Muscle of arm (tissue), 12 donors: Measurements from ENCODE around the gene DUSP16. TPM values are rescaled to one million over a fixed set of nuclear protein-coding genes. Genes with fewer than 3 reads are reported as not detected.
A peak's percentile ranks its signal among the peaks of the same experiment; 100 is the strongest.

Source experiments
- DNase-seq: peaks from one replicate; pipeline ENCODE4 v3.0.0-alpha.2; 2013
- polyA plus RNA-seq, 12 donors: library from polyadenylated mRNA; unstranded; fragments of 120-200 nt; gene quantifications; one replicate each; pipeline ENCODE4 v1.2.1, GENCODE V29; 2013; ENCODE audit not compliant: insufficient read length in 12 of 12

The DUSP16 gene
- polyA plus RNA-seq, 12 donors = 29.0 to 45.6 (median 34.4) TPM; not detected in 1

GRCh38 chr12:12445165-12445881, 117.3 kb downstream of the DUSP16 start:
- DNase-seq = no peak

DNA sequence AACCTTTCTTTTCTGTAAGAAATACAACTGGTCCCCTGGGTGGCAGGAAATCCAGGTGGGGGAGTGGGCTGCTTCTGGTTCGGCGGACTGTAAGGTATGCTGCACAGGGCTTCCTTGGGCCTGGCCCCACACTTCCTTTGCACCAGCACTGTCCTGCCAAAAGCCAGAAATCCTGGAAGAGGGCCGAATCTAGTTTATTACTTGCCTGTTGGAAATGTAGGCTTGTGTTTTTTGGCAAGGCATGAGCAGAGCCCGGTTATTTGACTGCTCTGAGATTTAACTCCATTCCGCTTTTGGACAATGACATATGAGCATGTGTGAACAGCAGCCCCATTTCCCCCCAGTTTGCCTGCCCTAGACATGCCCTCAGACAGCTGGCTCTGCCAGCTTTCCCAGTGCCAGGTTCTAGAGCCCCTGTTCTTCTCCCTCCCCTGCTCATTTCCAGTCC, 119.2 kb downstream of the DUSP16 start:
- DNase-seq = peak; percentile 70

DNA sequence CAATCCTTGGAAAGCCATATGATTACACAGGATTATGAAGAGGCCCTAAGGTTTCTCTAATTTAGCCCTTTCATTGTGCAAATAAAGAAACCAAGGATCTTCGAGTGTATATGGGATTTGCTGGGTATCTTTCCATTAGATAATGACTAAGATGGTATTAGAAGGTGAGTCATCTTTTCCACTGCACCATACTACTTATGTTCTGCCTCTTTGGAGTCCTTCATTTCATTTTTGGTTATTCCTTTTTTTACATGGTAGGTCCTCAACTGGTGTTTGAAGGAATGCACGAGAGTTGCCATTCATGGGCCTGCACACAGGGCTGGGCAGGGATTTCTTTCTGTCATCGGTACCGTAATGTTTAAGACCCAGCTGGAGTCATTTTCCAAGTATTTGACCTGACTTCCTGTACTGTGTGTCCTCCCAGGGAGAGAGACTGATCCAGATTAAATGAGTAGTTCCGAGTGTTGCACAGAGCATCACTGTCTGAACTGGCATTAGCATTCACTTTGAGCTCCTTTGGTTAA, 120.1 kb downstream of the DUSP16 start:
- no peak for DNase-seq

GRCh38 chr12:12441843-12442461, 120.7 kb downstream of the DUSP16 start:
- no peak for DNase-seq

DNA sequence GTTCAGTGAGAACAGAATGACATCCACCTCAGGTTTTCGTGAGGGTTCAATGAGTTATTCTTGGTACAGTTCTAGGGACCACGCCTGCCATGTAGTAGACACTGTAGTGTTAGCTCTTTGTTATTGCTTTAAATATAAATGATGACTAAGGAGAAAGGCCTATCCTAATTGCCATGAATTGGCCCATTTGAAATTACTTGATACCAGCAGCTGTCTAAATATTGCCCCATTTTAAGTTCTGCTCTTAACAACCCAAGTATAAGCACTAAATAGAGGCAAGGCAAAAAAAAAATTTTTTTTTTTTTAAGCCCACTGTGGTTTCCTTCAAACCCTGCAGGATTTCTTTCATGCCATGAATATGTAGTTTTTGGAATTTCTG, 121.2 kb downstream of the DUSP16 start:
- no peak for DNase-seq

- DNase-seq = no peak
Observed at GRCh38 chr12:12440784-12441428, 121.8 kb downstream of the DUSP16 start.

DNA sequence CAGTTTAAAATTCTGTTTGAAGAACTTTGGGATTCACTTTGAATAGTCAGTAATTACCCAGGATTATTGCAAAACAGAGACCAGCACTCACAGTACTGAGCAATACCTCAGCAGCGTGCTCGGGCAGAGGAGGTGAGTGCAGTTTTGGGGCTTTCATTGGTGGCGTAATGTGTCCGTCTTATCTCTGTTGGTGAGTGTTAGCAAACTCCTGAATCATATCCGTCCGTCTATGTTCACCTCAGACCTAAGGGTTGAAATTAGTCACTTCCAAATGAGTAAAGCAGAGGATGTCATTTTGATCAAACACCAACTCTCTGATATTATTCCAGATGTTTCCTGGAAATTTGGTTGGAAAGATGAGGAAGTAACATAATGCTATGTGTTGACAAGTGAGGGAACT, 123.0 kb downstream of the DUSP16 start:
- no peak for DNase-seq

DNA sequence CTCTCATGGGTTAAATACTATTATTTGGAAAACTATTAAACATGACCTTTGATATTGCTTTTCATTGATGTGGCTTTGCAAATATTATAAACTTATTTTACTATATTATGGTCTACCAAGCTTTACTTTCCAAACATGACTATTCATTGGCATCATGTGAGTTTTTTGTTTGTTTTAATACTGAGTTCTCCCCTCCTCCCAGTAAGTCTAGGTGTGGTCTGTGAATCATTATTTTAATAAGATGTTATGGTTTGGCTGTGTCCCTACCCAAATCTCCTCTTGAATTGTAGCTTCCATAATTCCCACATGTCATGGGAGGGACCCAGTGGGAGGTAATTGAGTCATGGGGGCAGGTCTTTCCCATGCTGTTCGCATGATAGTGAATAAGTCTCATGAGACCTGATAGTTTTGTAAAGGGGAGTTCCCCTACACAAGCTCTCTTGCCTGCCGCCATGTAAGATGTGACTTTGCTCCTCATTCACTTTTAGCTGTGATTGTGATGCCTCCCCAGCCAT, 125.8 kb downstream of the DUSP16 start:
- no peak for DNase-seq

GRCh38 chr12:12433203-12433731, 129.4 kb downstream of the DUSP16 start:
- DNase-seq = no peak

DNA sequence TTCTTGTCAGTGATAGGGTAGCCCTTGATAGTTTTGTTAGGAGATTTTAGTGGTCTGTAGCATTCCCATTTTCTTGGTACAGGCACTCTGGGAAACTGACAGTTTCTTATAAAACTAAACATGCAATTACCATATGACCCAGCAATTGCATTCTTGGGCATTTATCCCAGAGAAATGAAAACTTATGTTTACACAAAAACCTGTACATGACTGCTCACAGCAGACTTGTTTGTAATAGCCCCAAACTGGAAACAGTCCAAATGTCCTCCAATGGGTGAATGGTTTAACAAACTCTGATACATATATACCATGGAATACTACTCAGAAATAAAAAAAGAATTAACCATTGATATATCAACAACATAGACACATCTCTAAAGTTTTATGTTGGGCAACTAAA, 130.3 kb downstream of the DUSP16 start:
- DNase-seq = no peak

GRCh38 chr12:12428961-12429657, 133.6 kb downstream of the DUSP16 start:
- no peak for DNase-seq

- DNase-seq = no peak
Observed at GRCh38 chr12:12428047-12428446, 134.6 kb downstream of the DUSP16 start.

DNA sequence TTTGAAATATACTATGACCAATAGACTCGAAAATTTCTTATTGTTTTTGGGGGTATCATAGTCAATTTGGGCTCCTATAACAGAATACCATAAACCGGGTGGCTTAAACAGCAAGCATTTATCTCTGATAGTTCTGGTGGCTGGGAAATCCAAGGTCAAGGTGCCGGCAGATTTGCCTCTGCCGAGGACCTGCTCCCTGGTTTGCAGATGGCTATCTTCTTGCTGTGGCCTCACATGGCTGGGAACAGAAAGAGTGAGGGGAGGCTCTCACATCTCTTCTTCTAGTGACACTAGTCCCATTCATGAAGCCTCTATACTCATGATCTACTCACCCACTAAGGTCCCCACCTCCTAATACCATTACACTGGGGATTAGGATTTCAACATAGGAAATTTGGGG, 135.1 kb downstream of the DUSP16 start:
- no peak for DNase-seq

GRCh38 chr12:12425616-12426015, 137.0 kb downstream of the DUSP16 start:
- DNase-seq = no peak

- DNase-seq = no peak
Observed at GRCh38 chr12:12425001-12425400, 137.7 kb downstream of the DUSP16 start.

Other genes with a start within 250 kb of the DUSP16 start
- 10 to 100 TPM in 11 of 12 donors, not detected in 1; 10.3 to 20.3 (median 12.4) TPM for gene MANSC1, start 212.6 kb downstream of the DUSP16 start, polyA plus RNA-seq
- 1 to 10 TPM in 11 of 12 donors, not detected in 1; 5.8 to 9.6 (median 7.4) TPM for gene BORCS5, start 205.8 kb downstream of the DUSP16 start, polyA plus RNA-seq
- gene CREBL2, start 49.0 kb upstream of the DUSP16 start, polyA plus RNA-seq = 10 to 100 TPM in 11 of 12 donors, not detected in 1; 10.0 to 18.2 (median 11.2) TPM
- gene GPR19, start 133.3 kb upstream of the DUSP16 start, polyA plus RNA-seq = 1 to 10 TPM in 2 of 12 donors, under 1 TPM in 8, not detected in 2; 0.32 to 1.5 (median 0.87) TPM
- gene CDKN1B, start 154.5 kb upstream of the DUSP16 start, polyA plus RNA-seq = 10 to 100 TPM in 11 of 12 donors, not detected in 1; 47.1 to 72.2 (median 53.6) TPM
- gene APOLD1, start 222.8 kb upstream of the DUSP16 start, polyA plus RNA-seq = 10 to 100 TPM in 6 of 12 donors, 1 to 10 TPM in 5, not detected in 1; 2.9 to 13.1 (median 10.3) TPM